Measurements from ENCODE around the gene MRPS35.
"Not testable (repeated sequence)": the region's sequence is repeated elsewhere in the genome, so short reads cannot be mapped to it uniquely, and the experiment has no call there.

MRPS35 gene

GRCh38 chr12:27709212-27709931 lies 1.3 kb upstream of the MRPS35 start:
- DNase-seq (ENCODE audit: low spot score): no peak

GRCh38 chr12:27709932-27710591 lies 570 bp upstream of the MRPS35 start:
- peak; percentile 66 for DNase-seq (ENCODE audit: low spot score)

- DNase-seq (ENCODE audit: low spot score): peak; percentile 52
Measured at GRCh38 chr12:27711317-27711682, 668 bp downstream of the MRPS35 start.

- DNase-seq (ENCODE audit: low spot score): no peak
Measured at GRCh38 chr12:27711967-27712366, 1.3 kb downstream of the MRPS35 start.

- DNase-seq (ENCODE audit: low spot score): no peak
Measured at GRCh38 chr12:27723212-27723611, 12.6 kb downstream of the MRPS35 start.

- DNase-seq (ENCODE audit: low spot score): no peak
Measured at GRCh38 chr12:27730097-27730588, 19.5 kb downstream of the MRPS35 start.

- DNase-seq (ENCODE audit: low spot score): no peak
Measured at GRCh38 chr12:27732281-27732680, 21.6 kb downstream of the MRPS35 start.

GRCh38 chr12:27733052-27733656 lies 22.5 kb downstream of the MRPS35 start:
- peak; percentile 66 for DNase-seq (ENCODE audit: low spot score)

GRCh38 chr12:27733791-27734190 lies 23.2 kb downstream of the MRPS35 start:
- no peak for DNase-seq (ENCODE audit: low spot score)

GRCh38 chr12:27734321-27734720 lies 23.7 kb downstream of the MRPS35 start:
- DNase-seq (ENCODE audit: low spot score): not testable (repeated sequence)

- DNase-seq (ENCODE audit: low spot score): no peak
Measured at GRCh38 chr12:27743601-27744000, 33.0 kb downstream of the MRPS35 start.

GRCh38 chr12:27745734-27746133 lies 35.1 kb downstream of the MRPS35 start:
- DNase-seq (ENCODE audit: low spot score): not testable (repeated sequence)

- DNase-seq (ENCODE audit: low spot score): peak; percentile 52
Measured at GRCh38 chr12:27747111-27747820, 36.6 kb downstream of the MRPS35 start.

- DNase-seq (ENCODE audit: low spot score): peak; percentile 92
Measured at GRCh38 chr12:27751386-27752047, 40.9 kb downstream of the MRPS35 start.

- no peak for DNase-seq (ENCODE audit: low spot score)
Measured at GRCh38 chr12:27754795-27755194, 44.2 kb downstream of the MRPS35 start.

- no peak for DNase-seq (ENCODE audit: low spot score)
Measured at GRCh38 chr12:27756670-27757195, 46.1 kb downstream of the MRPS35 start.

GRCh38 chr12:27762757-27763156 lies 52.1 kb downstream of the MRPS35 start:
- DNase-seq (ENCODE audit: low spot score): no peak

GRCh38 chr12:27766587-27766986 lies 56.0 kb downstream of the MRPS35 start:
- DNase-seq (ENCODE audit: low spot score): no peak

GRCh38 chr12:27769142-27769673 lies 58.6 kb downstream of the MRPS35 start:
- no peak for DNase-seq (ENCODE audit: low spot score)

GRCh38 chr12:27771481-27772327 lies 61.1 kb downstream of the MRPS35 start:
- DNase-seq (ENCODE audit: low spot score): no peak
